HG03095 (cell line): ENCODE data around the gene KATNB1.
"Not testable (repeated sequence)": the region's sequence is repeated elsewhere in the genome, so short reads cannot be mapped to it uniquely, and the experiment has no call there.

Experiments
- ATAC-seq: cut with Tn5 transposase; IDR thresholded peaks from one replicate; pipeline ENCODE4 v1.9.1; 2021; ENCODE audit warnings: moderate library complexity; ENCODE audit not compliant: unreplicated experiment

The KATNB1 gene

GRCh38 chr16:57700781-57701551, 34.6 kb upstream of the KATNB1 start:
- ATAC-seq = no peak

GRCh38 chr16:57701759-57702371, 33.7 kb upstream of the KATNB1 start:
- ATAC-seq = no peak

DNA sequence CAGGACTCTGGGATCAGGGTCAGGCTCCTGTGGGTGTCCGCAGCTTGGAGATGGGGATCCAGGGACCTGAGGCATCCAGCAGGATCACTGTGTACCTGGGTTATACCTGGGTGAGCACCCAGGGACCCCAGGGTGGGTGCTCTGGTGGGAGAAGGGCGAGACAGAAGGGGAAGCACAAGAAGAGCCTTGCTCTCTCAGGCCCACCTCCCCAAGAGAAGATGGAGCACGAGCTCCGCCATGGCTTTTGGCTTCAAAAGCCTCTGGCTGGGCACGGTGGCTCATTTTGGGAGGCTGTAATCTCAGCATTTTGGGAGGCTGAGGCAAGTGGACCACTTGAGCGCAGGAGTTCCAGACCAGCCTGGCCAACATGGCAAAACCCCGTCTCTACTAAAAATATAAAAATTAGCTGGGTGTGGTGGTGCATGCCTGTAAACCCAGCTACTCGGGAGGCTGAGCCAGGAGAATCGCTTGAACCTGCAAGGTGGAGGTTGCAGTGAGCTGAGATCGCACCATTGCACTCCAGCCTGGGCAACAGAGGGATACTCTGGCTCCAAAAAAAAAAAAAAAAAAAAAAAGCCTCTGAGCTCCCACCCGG, 32.1 kb upstream of the KATNB1 start:
- no peak for ATAC-seq

GRCh38 chr16:57704011-57704904, 31.3 kb upstream of the KATNB1 start:
- ATAC-seq = no peak

DNA sequence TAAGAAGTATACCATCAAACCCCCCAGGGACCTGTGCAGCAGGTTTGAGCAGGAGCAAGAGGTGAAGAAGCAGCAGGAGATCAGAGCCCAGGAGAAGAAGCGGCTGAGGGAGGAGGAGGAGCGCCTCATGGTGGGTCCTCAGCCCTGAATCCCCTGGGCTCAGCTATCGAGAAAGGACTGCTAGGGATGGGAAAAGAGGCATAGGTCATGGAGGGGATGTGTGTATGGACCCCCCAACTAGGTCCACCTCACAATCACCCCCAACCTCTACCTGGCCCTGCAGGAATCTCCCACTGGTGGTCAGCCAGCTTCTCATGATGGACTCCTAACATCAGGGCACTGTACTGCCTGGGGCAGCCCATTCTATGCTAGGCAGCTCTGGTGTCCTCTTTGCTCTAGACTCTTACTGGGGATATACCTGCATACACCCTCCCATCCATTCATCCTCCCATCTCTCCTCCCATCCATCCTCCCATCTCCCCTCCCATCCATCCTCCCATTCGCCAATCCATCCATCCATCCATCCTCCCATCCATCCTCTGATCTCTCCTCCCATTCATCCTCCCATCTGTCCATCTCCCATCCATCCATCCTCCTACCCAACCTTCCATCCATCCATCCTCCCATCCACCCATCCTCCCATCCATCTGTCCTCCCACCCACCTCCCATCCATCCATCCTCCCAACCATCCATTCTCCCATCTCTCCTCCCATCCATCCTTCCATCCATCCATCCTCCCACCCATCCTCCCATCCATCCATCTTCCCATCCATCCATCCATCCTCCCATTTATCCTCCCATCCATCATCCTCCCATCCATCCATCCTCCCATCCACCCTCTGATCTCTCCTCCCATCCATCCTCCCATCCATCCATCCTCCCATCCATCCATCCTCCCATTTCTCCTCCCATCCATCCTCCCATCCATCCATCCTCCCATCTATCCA, 30.4 kb upstream of the KATNB1 start:
- ATAC-seq = no peak

DNA sequence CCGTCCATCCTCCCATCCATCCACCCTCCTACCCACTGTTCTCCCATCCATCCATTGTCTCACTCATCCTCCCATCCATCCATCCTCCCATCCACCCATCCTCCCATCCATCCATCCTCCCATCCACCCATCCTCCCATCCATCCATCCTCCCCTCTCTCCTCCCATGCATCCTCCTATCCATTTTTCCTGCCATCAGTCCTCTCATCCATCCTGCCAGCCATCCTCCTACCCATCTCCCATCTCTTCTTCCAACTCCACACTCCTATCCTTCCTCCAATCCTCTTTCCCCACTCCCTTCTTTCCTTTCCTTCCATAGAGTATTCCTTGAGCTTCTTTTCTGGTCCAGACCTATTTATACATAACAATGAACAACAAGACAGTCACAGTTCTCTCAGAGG, 28.9 kb upstream of the KATNB1 start:
- no peak for ATAC-seq

DNA sequence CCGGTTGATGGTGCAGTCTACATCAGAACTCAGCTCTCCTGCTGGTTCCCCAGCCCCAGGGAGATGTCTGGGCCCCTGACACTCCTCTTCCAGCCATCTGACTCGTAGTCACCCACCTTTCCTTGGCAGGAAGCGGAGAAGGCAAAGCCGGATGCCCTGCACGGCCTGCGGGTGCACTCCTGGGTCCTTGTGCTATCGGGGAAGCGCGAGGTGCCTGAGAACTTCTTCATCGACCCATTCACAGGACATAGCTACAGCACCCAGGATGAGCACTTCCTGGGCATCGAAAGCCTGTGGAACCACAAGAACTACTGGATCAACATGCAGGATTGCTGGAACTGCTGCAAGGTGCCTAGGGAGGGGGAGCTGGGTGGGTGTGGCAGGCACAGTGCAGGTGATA, 28.2 kb upstream of the KATNB1 start:
- no peak for ATAC-seq

GRCh38 chr16:57708168-57708567, 27.4 kb upstream of the KATNB1 start:
- ATAC-seq = no peak

GRCh38 chr16:57709663-57710062, 25.9 kb upstream of the KATNB1 start:
- ATAC-seq = no peak

- no peak for ATAC-seq
Observed at GRCh38 chr16:57711346-57711745, 24.2 kb upstream of the KATNB1 start.

DNA sequence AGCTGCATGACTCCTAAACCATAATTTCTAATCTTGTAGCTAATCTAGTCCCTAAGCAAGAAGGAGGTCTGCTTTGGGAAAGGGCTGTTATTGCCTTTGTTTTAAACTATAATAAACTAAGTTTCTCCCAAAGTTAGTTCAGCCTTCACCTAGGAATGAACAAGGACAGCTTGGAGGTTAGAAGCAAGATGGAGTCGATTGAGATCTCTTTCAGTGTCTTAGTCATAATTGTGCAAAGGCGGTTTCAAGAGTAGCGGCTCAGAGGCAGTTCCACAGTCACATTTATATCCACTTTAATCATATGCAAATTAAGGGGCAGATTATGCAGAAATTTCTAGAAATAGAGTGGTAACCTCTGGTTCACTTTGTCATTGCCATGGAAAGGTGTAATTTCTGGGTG, 23.6 kb upstream of the KATNB1 start:
- ATAC-seq = no peak

DNA sequence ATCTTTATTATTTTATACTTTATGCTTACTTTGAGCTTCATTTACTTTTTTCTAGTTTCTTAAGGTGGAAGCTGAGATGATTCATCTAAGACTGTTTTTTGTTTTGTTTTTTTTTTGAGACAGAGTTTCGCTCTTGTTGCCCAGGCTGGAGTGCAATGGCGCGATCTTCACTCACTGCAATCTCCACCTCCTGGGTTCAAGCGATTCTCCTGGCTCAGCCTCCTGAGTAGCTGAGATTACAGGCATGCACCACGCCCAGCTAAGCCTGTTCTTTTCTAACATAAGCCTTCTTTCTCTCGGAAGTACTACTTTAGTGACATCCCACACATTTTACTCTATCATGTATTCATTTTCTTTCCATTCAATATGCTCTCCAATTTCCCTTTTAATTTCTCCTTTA, 23.0 kb upstream of the KATNB1 start:
- ATAC-seq = not testable (repeated sequence)

DNA sequence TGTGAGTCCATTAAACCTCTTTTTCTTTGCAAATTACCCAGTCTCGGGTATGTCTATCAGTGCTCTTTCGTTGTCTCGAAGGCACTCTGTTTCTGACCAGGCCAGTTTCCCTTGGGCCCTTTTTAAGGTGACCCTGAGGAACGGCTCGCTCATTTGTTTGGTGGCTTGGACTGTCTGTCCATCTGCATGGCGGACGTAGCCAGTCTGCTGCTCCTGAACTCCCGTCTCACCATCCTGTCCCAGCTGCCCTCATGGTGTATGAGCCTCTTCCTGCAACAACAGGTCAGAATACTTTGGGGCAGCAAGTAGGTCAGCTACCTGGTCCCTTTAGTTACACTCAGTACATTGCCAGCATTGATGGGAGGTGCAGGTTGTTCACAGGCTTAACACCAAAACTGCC, 22.0 kb upstream of the KATNB1 start:
- ATAC-seq = no peak

DNA sequence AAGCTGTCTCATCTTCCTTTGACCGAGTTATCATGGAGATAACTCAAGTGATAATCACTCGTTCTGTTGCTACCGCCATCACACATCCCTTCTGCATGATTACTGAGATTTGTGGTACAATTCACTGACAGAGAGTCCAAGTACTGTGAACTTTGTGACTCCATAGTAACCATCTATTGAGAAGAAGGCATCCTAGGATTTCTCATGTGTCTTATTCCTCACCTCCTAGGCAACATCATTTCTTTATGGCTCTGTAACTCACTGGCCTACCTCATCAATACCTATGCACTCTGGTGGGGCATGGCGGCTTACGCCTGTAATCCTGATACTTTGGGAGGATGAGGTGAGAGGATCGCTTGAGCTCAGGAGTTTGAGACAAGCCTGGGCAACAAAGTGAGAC, 21.5 kb upstream of the KATNB1 start:
- ATAC-seq = no peak

- no peak for ATAC-seq
Observed at GRCh38 chr16:57720142-57720575, 15.4 kb upstream of the KATNB1 start.

DNA sequence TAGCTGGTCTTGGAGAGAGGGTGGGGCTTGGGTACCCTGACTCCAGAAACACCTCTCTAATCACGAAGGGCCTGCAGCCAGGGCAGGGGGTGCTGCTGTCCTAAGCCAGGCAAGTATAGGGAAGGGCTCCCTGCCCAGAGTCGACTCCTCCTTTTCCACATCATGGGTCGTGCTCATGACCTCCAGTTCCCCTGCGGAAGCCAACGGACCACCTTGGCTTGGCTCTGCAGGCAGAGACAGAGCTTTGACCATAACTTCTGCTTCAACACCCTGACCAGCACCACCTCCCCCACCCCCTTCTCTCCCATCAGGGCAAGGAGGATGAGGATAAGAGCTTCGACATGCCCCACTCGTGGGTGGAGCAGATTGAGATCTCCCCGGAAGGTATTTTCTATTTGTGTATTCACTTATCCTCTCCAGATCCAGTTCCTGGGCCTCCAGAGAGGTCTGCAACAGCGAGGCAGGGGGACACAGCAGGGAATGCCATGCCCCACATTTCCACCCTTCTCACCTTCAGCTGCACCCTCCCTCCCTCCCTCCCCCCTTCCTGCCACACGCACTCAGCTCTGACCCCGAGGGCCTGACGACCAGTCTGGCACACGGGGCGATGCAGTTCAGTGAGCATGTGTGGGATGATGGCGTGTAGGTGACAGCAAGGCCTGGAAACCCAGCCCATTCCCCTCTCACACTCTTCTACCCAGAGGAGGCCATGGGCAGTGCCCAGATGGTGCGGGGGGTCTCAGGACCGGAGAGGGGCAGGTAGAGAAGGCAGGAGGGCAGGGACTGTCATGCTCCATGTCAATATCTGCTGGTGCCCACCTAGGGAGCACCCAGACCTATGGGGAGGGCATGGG, 14.0 kb upstream of the KATNB1 start:
- no peak for ATAC-seq

GRCh38 chr16:57722210-57722499, 13.4 kb upstream of the KATNB1 start:
- no peak for ATAC-seq

GRCh38 chr16:57722651-57723050, 12.9 kb upstream of the KATNB1 start:
- no peak for ATAC-seq

DNA sequence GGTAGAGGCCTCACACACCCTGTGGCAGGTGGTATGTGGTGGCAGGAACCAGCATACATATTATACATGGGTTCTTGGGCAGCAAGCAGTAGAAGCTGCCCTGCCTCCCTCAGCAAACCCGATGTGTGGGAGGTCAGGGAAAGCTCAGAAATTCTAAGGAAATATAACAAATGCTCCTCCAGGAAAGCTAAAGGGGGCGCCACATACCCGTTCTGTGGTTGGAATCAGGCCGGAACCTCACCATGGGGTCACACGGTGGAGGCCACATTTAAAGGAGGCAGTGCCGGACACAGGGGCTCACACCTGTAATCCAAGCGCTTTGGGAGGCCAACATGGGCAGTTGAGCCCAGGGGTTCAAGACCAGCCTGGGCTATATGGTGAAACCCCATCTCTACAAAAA, 12.4 kb upstream of the KATNB1 start:
- no peak for ATAC-seq

GRCh38 chr16:57724531-57724930, 11.0 kb upstream of the KATNB1 start:
- ATAC-seq = no peak
